Measurements from ENCODE around the gene CFAP20DC. TPM values are rescaled to one million over a fixed set of nuclear protein-coding genes. Genes with fewer than 3 reads are reported as not detected.

The CFAP20DC gene
- total RNA-seq, 6 donors from 2014 or later = 0.30 to 4.3 (median 0.37) TPM; not detected in 1

DNA sequence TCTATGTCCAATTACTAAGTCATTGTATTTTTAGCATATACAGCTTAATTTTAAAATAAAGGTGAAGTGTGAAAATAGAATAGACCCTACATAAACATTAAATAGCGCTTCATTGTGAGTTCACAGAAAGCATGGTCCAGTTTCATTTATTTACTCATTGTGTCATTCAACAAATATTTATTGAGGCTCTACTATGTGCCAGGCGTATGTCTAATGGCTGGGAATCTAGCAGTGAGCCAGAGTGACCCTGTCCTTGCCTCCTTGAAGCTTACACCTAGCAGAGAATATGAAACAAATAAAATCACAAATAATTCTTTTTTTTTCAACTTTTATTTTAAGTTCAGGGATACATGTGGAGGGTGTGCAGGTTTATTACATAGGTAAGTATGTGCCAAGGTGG lies 161.7 kb downstream of the CFAP20DC start:
- no peak overlapping the region for H3K4me3 ChIP-seq
- no peaks in the 10 kb centered on the region for H3K4me1 ChIP-seq
- TF ChIP-seq EP300 (IDR thresholded peaks at IDR 0.05) (no peak), POLR2A (IDR thresholded peaks at IDR 0.05) (no peak), POLR2AphosphoS5 (IDR thresholded peaks at IDR 0.05) (no peak)
- TF ChIP-seq, protein P1, sequence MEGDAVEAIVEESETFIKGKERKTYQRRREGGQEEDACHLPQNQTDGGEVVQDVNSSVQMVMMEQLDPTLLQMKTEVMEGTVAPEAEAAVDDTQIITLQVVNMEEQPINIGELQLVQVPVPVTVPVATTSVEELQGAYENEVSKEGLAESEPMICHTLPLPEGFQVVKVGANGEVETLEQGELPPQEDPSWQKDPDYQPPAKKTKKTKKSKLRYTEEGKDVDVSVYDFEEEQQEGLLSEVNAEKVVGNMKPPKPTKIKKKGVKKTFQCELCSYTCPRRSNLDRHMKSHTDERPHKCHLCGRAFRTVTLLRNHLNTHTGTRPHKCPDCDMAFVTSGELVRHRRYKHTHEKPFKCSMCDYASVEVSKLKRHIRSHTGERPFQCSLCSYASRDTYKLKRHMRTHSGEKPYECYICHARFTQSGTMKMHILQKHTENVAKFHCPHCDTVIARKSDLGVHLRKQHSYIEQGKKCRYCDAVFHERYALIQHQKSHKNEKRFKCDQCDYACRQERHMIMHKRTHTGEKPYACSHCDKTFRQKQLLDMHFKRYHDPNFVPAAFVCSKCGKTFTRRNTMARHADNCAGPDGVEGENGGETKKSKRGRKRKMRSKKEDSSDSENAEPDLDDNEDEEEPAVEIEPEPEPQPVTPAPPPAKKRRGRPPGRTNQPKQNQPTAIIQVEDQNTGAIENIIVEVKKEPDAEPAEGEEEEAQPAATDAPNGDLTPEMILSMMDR (IDR thresholded peaks at IDR 0.05) = no peak
- no peak for ATAC-seq (ENCODE audit: low FRiP score in 2 of 2)
- no peaks in the 10 kb centered on the region for H3K27me3 ChIP-seq
- WGBS, 2 donors = 76 to 87% methylated on average over 2 of the region's 2 CpGs
- no peak overlapping the region for H3K27ac ChIP-seq
- no peaks in the 10 kb centered on the region for H3K36me3 ChIP-seq
- H3K9me3 ChIP-seq = no peaks in the 10 kb centered on the region
- no peak for DNase-seq

GRCh38 chr3:58884453-58884852 lies 165.4 kb downstream of the CFAP20DC start:
- no peaks in the 10 kb centered on the region for H3K27me3 ChIP-seq
- DNase-seq (no peak), ATAC-seq (ENCODE audit: low FRiP score in 2 of 2) (no peak)
- 81 to 83% methylated on average over 5 of the region's 5 CpGs for WGBS, 2 donors
- no peaks in the 10 kb centered on the region for H3K36me3 ChIP-seq
- TF ChIP-seq POLR2A (IDR thresholded peaks at IDR 0.05) (no peak), EP300 (IDR thresholded peaks at IDR 0.05) (no peak), POLR2AphosphoS5 (IDR thresholded peaks at IDR 0.05) (no peak)
- TF ChIP-seq, protein P1 (IDR thresholded peaks at IDR 0.05) = no peak
- no peaks in the 10 kb centered on the region for H3K4me1 ChIP-seq
- H3K4me3 ChIP-seq = no peak overlapping the region
- H3K27ac ChIP-seq = no peak overlapping the region
- no peaks in the 10 kb centered on the region for H3K9me3 ChIP-seq

DNA sequence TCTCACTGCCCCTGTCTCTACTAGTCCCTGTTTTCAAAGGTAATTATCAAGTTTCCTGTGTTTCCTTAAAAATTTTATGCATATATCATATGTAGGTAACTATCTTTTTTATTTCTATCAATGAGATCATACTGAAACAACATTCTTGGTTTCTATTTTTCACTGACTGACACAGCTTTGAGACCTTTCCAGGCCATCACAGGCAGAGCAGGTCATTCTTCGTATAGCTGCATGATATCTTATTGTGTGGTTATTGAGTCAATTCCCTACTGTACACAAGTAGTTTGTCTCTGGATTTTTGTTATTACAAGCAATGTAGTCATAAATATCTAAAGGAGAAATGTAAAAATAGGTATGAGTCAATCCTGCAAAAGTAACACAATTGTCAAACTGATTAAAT lies 169.6 kb downstream of the CFAP20DC start:
- 80 to 88% methylated on average over 1 of the region's 1 CpG for WGBS, 2 donors
- DNase-seq (no peak), ATAC-seq (ENCODE audit: low FRiP score in 2 of 2) (no peak)
- TF ChIP-seq EP300 (IDR thresholded peaks at IDR 0.05) (no peak), POLR2A (IDR thresholded peaks at IDR 0.05) (no peak), POLR2AphosphoS5 (IDR thresholded peaks at IDR 0.05) (no peak)
- TF ChIP-seq, protein P1 (IDR thresholded peaks at IDR 0.05) = no peak
- no peaks in the 10 kb centered on the region for H3K36me3 ChIP-seq
- H3K27me3 ChIP-seq = no peaks in the 10 kb centered on the region
- H3K4me1 ChIP-seq = no peaks in the 10 kb centered on the region
- H3K9me3 ChIP-seq = no peaks in the 10 kb centered on the region
- H3K4me3 ChIP-seq = no peak overlapping the region
- H3K27ac ChIP-seq = no peak overlapping the region

- Histone ChIP-seq H3K36me3 (no peaks in the 10 kb centered on the region), H3K9me3 (no peaks in the 10 kb centered on the region), H3K27me3 (no peaks in the 10 kb centered on the region), H3K4me3 (no peak overlapping the region), H3K27ac (no peak overlapping the region), H3K4me1 (no peaks in the 10 kb centered on the region)
- TF ChIP-seq EP300 (IDR thresholded peaks at IDR 0.05) = no peak
- TF ChIP-seq POLR2A (IDR thresholded peaks at IDR 0.05) = no peak
- TF ChIP-seq, protein P1 (IDR thresholded peaks at IDR 0.05) = no peak
- no peak for TF ChIP-seq POLR2AphosphoS5 (IDR thresholded peaks at IDR 0.05)
- ATAC-seq (ENCODE audit: low FRiP score in 2 of 2) = no peak
- WGBS, 2 donors = 73 to 87% methylated on average over 2 of the region's 2 CpGs
- DNase-seq = no peak
These were observed 175.0 kb downstream of the CFAP20DC start for GRCh38 chr3:58874795-58875194.

- H3K27me3 ChIP-seq = no peaks in the 10 kb centered on the region
- DNase-seq (no peak), ATAC-seq (ENCODE audit: low FRiP score in 2 of 2) (no peak)
- no peaks in the 10 kb centered on the region for H3K36me3 ChIP-seq
- no peak overlapping the region for H3K27ac ChIP-seq
- H3K4me3 ChIP-seq = no peak overlapping the region
- 50 to 68% methylated on average over 5 of the region's 5 CpGs for WGBS, 2 donors
- no peak for TF ChIP-seq POLR2A (IDR thresholded peaks at IDR 0.05)
- no peak for TF ChIP-seq EP300 (IDR thresholded peaks at IDR 0.05)
- TF ChIP-seq POLR2AphosphoS5 (IDR thresholded peaks at IDR 0.05) = no peak
- TF ChIP-seq, protein P1 (IDR thresholded peaks at IDR 0.05) = no peak
- H3K4me1 ChIP-seq = no peaks in the 10 kb centered on the region
- H3K9me3 ChIP-seq = no peaks in the 10 kb centered on the region
These were observed 175.5 kb downstream of the CFAP20DC start for GRCh38 chr3:58874248-58874741.
